ENCODE measurements around the gene AKTIP.
A peak's percentile ranks its signal among the peaks of the same experiment; 100 is the strongest.
"Not testable (repeated sequence)": the region's sequence is repeated elsewhere in the genome, so short reads cannot be mapped to it uniquely, and the experiment has no call there.

The AKTIP gene

GRCh38 chr16:53502331-53503269, at the start of gene AKTIP:
Gene AKTIP, minus strand, starts transcription at chr16:53503209. Its CDS starts 2,950 bp downstream, at chr16:53500259.
- DNase-seq, result no peak

GRCh38 chr16:53549970-53550690, 47.1 kb upstream of the AKTIP start:
- DNase-seq, result peak; percentile 78

DNA sequence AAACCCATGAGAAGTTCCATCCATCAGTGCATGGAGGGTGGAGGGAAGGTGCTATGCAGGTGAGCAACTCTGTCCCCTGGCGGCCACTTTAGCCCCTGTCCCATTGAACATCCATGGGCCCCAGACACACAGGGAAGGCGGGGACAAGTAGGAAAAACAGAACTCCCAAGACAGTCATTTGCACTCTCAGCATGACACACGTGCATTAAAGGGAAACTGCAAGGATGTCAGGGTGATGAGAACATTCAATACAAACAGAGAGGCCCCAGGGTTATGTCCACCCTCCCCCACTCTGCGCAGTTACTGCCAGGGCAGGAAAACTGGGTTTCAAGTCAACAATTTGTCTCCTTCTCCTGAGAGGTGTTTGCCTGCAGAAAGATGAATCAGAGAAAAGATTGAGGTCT, 44.0 kb upstream of the AKTIP start:
- DNase-seq, result no peak

GRCh38 chr16:53545433-53545832, 42.4 kb upstream of the AKTIP start:
- DNase-seq, result no peak

DNA sequence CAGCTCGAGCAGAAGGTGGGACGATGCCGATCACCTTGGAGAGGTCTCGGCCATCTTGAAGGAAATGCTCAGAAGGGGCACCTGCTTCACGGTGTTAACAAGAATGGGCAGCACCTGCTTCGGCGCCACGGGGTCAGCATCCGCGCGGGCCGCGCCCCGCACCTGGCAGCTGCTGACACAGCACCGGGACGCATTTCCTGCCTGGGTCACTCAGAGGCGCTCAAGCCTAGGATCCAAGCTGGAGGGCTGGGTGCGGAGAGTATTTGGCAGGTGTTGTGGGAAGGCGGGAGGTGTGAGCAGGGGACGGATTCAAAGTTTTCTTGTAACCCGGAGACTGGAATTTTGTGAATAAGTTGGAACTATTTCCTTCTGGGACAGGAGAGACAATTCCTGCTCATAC, 39.3 kb upstream of the AKTIP start:
- no peak for DNase-seq

- DNase-seq, result no peak
These were observed 38.3 kb upstream of the AKTIP start for GRCh38 chr16:53541326-53541725.

DNA sequence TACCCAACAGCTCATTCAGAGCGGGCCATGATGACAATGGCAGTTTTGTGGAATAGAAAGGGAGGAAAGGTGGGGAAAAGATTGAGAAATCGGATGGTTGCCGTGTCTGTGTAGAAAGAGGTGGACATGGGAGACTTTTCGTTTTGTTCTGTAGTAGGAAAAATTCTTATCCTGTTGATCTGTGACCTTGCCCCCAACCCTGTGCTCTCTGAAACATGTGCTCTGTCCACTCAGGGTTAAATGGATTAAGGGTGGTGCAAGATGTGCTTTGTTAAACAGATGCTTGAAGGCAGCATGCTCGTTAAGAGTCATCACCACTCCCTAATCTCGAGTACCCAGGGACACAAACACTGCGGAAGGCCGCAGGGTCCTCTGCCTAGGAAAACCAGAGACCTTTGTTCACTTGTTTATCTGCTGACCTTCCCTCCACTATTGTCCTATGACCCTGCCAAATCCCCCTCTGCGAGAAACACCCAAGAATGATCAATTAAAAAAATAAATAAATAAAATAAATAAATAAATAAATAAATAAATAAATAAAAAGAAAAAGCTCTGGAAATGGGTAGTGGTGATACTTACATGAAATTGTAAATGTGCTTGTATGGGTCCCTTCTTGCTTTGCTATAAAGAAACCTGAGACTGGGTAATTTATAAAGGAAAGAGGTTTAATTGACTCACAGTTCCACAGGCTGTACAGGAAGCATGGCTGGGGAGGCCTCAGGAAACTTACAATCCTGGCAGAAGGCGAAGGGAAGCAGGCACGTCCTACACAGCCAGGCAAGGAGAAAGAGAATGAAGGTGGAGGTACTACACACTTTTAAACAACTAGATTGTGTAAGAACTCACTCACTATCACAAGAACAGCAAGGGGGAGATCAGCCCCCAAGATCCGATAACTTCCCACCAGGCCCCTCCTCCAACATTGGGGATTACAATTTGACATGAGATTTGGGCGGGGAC, 37.0 kb upstream of the AKTIP start:
- not testable (repeated sequence) for DNase-seq

DNA sequence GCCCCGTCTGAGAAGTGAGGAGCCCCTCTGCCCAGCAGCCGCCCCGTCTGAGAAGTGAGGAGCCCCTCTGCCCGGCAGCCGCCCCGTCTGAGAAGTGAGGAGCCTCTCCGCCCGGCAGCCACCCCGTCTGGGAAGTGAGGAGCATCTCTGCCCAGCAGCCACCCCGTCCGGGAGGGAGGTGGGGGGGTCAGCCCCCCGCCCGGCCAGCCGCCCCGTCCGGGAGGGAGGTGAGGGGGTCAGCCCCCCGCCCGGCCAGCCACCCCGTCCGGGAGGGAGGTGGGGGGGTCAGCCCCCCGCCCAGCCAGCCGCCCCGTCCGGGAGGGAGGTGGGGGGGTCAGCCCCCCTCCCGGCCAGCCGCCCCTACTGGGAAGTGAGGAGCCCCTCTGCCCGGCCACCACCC, 36.3 kb upstream of the AKTIP start:
- not testable (repeated sequence) for DNase-seq

- DNase-seq, result no peak
These were observed 34.6 kb upstream of the AKTIP start for GRCh38 chr16:53537626-53538025.

GRCh38 chr16:53534206-53534605, 31.2 kb upstream of the AKTIP start:
- no peak for DNase-seq

DNA sequence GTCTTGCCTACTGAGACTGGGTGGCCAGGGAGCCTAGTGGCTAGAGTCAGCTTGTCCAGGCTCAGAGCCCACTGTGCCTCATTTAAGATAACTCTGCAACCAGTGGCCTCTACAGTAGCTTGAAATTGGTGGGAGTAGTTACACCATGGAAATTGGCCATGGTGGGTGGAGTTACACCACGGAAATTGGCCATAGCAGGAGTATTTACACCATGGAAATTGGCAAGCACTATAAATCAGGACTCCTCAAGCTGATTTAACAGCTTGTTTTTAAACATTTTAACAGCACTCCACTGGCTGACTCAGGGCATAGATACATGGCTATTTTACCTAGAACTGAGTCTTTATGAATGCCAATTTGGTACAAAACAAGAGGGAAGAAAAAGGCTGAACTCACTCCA, 27.7 kb upstream of the AKTIP start:
- no peak for DNase-seq

DNA sequence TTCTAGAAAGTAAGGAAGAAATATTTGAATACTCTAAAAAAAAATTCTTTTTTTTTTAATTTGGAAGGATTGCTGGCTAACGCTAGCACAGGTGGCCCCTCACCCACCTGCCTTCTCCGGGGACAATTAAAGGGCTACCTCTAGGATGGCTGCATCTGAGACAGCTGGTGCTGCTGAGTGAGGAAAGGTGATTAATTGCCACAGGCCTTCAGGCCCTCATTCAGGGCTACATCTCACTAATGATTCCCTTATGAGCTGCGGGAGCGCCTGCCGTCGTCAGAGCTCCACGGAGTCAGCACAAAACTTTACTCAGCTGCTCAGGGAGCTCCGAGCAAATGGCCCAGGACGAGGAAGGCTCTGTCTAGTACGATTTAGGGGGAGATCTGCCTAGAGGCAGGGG, 27.0 kb upstream of the AKTIP start:
- DNase-seq, result no peak

- no peak for DNase-seq
These were observed 26.5 kb upstream of the AKTIP start for GRCh38 chr16:53529513-53529912.

- DNase-seq, result no peak
These were observed 25.8 kb upstream of the AKTIP start for GRCh38 chr16:53528797-53529196.

GRCh38 chr16:53523971-53524548, 21.1 kb upstream of the AKTIP start:
- DNase-seq, result no peak

DNA sequence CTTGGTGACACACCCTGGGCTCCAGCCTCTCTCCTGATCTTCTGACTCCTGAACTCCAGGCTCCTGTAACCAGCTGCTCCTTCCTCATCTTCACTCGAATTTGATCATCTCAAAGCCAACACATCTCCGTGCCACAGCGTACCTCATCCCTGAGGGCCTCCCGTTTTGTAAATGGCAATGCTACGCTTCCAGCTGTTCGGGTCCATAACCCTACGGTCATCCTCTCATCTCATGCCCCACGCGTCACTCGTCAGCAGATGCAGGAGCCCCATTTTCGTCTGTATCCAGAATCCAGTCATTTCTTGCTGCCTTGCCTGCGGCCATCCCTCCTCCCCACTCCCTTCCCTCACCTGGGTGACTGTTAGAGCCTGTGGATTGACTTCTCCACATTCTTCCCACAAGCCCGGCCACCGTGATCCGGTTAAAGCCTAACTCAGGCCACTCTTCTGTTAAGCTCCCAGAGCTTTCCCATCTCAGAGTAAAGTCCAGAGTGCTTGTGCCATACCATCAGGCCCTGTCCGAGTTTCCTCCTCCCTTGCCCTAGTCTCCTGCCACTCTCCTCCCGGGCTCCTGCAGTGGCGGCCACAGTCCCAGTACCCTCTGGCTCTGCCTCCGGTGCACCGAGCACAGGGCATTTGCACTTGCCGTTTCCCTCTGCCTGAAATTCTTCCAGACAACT, 20.3 kb upstream of the AKTIP start:
- no peak for DNase-seq

DNA sequence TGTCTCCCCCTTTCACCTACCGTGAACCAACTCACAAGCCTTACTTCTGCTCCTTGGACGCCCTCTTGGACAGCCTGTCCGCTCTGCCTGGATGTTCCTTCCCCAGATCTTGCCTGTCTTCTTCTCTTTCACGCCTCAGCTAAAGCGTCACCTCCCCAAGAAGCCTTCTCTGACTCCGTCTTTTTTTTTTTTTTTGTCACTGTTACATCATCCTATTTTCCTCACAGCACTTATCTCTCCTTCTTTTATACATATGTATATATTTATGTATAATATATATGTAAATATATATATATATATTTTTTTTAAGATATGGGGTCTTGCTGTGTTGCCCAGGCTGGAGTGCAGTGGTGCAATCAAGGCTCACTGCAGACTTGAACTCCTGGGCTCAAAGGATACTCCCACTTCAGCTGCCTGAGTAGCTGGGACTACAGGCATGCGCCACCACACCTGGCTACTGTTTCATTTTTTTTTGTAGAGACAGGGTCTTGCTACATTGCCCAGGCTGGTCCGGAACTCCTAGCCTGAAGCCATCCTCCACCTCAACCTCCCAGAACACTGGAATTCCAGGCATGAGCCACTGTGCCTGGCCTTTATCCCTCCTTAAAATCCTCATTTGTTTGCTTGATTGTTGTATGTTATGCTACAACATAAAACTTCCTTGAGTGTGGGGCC, 16.5 kb upstream of the AKTIP start:
- no peak for DNase-seq

GRCh38 chr16:53518550-53519416, 15.8 kb upstream of the AKTIP start:
- DNase-seq, result no peak

DNA sequence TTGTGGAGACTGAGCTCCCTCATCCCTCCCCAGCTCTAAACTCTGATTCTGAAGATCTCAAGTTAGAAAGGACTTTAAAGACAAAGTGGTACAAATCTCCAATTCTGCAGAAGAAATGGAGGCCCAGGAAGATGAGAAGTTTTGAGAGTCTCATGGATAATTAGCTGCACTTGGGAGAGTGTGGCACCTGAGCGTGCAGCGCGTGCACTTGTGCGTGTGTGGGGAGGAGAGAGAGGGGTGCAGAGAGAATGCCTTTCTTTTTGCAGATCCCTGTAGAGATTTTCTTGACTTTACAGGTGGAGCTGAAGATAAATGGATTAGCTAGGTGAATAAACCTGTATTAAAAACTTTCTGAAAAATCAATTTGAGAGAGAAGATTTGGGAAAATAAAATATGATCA, 14.8 kb upstream of the AKTIP start:
- no peak for DNase-seq

DNA sequence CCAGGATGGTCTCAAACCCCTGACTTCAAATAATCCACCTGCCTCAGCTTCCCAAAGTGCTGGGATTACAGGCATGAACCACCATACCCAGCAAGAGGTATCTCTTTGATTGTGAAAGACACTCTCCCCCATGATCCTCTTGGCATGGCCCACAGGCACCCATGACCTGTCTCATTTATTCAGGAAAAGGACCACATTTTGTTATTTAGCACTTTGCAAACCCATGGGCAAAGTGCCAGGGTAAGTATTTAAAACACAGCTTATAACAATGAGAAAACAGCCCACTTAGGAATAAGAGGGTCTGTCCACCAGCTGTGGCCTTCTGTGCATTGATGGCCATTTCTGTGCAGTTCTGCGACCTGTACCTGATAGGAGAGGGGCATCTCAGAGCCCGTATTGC, 12.8 kb upstream of the AKTIP start:
- DNase-seq, result no peak
